Smooth muscle cell of the brain vasculature (primary cell): ENCODE data around the gene STARD7.
"Not testable (repeated sequence)": the region's sequence is repeated elsewhere in the genome, so short reads cannot be mapped to it uniquely, and the experiment has no call there.

ENCODE experiments used
- DNase-seq: peaks from one replicate; pipeline ENCODE4 v3.0.0-alpha.2; 2012; ENCODE audit warnings: low read depth, low spot score

Gene STARD7

DNA sequence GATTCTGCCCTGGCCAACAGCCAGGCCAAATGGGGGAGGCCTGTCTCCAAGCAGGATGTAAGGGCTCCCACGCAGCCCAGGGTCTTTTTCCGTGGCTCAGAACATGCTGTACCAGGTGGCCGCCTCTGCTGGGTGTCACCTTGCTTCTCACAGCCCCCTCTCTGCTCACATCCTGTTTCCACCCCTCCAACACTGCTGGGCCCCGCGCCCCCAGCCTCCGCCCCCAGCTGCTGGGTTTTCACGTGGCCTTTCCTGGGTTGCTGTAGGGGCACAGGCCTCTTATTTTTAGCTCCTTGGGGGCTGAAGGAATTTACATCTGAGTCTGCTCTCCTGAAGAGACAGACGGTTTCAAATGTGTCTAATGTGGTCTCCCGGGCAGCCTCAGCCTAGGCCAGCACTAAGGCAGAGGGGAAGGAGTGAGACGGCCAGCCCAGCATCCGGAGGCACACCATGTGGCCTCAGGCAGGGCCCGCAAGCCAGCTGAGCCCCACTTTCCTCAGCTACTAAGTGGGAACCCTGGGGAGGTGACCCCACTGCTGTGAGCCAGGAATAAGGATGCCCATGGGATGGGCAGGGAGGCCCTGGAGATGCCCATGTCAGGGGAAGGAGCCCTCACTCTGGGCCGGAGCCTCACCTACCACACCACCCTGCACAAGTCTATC is 44.7 kb downstream of the STARD7 start:
- DNase-seq: no peak

DNA sequence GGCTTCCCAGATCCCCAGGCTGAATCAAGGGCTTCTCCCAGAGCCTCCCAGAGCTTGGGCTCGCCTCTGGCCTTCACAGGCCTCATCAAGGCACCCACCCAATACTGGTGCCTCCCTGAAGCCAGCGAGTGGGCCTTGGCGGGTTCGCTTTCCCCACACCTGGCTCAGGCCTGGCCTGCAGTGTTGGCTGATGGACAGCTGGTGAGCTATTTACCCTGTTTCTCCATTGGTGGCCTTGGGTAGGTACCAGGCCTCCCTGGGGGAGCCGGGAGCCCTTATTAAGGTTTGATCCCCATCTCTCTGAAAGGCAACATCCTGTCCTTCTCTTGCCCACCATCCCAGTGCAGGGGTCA is 45.2 kb downstream of the STARD7 start:
- no peak for DNase-seq

DNA sequence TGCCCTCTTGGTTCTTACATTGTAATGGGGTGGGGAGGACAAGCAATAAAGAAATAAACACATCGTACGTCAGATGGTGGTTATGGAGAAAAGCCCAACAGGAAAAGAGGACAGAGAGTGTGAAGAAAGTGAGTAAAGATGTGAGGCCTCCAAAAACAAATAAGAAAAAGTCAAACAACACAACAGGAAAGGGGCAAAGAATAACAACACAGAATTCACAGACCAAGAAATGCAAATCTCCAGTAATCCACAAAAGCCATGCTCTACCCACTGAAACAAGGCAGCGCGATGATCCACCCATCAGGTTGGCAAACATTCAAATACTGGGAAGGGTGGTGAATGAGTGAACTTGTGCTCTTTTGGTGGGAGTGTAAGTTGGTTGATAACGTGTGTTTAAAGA is 46.7 kb downstream of the STARD7 start:
- DNase-seq: no peak

DNA sequence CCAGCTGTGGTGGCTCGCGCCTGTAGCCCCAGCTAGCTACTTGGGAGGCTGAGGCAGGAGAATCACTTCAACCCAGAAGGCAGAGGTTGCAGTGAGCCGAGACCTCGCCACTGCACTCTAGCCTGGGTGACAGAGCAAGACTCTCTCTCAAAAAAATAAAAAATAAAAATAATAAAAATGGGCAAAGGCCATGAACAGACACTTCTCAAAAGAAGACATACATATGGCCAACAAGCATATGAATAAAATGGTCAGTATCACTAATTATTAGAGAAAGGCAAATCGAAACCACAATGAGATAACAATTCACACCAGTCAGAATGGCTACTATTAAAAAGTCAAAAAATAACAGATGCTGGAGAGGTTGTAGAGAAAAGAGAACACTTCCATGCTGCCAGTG is 48.3 kb downstream of the STARD7 start:
- DNase-seq: not testable (repeated sequence)

DNA sequence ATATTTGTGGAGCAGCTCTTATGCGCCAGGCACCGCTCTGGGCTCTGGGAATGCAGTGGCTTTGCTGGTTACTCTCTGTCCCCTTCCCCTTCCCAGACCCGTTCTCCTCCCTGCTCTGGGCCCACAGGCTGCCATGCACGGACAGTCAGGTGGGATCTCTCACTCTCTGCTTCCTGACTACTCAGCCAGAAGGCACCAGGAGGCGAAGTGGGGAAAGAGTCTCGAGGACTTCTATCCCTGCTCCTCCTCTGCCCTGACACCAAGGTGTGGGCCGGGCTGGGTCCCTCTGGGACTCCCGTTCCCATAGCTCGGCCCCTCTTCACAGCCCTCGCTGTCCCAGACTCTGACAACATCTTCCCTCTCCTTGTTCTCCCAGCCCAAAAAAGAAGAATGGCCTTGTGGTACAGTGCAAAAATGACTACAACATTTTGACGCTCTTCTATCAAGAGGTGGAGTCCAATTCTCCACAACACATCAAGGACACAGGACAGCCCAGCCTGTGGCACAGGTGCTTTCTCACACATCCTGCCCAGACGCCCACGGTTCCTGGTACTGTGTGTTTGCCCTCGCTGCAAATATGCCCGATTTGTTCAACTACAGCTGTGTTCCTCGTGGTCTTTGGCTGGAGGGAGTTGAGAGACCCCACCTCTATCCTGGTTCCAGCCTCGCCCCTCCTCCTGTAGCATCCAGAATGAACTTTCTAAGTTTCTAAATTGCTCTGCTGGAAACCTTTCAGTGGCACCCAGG is 49.4 kb downstream of the STARD7 start:
- DNase-seq: no peak

DNA sequence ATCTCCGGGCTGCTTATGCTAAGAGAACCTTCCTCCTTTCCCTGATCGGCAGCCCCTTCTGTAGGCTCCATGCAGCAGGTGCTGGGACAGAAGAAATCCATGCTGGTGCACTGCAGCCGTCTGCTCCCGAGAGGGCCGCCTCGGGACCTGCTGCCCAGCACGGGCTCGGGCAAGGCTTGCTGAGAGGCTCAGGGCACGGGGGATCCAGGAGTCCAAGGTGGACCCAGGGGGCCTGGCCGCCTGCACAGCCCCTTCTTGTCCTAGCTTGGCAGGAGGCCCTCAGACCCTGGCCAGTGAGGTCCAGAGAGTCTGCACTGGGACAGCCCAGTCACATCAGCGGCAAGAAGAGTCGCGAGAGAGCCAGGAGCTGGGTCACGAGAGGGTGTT is 50.1 kb downstream of the STARD7 start:
- no peak for DNase-seq

DNA sequence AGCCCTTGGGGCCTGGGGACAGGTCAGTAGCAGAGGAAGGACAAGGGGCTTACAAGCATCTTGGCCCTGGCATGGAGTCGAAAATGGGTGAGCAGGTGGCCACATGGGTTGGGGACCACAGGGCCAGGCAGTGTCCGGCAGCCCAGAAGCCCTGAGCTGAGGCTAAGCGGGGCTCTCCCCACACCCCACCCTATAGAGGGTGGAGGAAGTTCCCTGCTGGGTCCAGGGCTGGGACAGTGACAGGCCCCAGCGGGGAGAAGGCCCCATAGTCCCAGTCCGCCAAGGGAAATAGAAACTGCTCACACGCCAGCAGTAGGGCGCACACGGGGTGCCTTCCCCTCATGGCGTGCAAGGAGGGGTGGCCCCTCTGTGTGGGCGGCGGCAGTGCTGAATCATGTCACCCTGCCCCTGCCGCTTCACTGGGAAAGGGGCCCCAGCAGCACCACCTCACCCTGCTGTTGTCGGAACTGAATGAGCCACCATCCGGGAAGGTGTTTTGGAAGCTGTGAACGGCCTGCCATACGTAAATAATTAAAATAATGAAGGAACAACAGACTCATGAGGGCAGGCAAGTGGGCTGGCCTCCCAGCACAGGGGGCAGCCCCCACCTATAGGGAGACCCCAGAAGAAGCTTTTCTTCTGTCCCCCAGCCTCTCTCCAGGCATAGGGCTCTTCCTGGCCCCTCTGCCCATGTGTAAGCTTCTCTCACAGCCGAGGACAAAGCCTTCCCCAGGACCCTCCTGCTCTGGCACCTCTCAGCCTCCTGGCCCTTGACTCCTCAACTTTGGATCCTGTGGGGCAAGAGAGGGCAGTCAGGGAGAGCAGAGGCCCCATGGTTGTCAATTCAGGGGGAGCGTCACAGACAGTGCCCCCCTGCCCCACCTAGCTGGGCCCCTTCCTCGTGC is 50.7 kb downstream of the STARD7 start:
- no peak for DNase-seq

DNA sequence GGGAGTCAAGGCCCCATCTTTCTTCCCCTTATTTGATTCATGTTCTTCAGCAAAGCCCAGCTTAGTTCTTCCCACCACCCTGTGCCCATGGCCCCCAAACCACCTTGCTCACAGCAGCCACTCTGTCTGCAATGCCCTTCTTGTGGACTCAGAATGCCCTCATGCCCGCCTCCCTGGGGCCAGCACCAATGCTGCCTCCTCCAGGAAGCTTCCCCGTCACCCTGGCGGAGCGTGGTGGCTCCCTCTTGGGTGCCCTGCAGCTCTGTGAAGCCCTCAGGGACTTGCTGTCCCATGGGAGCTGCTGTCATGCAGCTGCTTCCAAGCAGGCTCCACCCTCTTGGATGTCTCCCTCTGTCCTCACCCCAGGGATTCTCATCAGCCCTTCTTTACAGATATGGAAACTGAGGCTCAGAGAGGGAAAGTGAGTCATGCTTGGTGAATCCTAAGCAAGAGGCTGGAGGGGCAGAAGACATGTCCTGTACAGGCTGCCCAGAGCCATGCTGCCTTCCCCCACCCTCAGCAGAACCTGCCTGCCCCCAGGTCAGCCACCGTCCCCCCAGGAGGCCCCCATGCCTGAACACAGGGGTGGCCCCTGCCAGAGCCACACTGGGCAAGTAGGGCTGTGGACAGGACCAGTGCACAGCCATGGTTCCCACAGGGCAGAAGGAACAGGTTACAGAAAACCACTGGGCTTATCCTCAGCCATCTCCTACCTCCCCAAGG is 51.5 kb downstream of the STARD7 start:
- no peak for DNase-seq

DNA sequence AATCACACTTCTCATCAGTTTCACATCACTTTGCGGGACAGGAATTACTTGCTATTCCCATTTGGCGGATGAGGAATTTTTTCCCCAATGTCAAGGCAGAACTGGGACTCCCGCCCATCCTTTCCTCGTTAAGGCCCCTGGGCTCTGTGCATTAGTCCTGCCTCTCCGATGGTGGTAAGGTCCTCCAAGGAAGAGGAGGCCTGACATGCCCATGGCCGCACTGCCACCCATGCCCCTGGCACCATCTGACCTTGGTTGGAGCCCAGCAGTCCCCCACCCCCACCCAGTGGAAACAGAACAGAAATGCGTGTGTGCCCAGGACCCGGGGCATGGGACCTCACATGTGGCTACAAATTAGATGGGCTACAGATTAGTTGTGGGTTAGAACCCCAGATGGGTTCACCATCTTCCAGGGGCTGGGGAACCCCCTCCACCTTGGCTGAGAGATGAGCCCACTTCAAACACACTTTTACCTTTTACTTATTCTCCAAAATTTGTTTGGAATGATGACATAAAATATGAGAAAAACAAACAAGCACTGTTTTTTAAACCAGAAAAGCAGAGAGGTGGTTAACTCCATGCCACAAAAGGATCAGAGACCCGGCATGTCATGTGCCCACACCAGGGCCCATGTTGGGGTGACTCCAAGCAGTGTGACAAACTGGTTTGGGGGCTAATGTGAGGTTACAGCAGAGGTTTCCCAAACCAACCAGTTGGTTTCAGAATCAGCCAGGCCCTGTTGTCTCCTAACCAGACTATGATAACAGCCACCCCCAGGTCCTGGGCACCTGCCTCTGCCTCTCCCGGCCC is 52.4 kb downstream of the STARD7 start:
- no peak for DNase-seq

DNA sequence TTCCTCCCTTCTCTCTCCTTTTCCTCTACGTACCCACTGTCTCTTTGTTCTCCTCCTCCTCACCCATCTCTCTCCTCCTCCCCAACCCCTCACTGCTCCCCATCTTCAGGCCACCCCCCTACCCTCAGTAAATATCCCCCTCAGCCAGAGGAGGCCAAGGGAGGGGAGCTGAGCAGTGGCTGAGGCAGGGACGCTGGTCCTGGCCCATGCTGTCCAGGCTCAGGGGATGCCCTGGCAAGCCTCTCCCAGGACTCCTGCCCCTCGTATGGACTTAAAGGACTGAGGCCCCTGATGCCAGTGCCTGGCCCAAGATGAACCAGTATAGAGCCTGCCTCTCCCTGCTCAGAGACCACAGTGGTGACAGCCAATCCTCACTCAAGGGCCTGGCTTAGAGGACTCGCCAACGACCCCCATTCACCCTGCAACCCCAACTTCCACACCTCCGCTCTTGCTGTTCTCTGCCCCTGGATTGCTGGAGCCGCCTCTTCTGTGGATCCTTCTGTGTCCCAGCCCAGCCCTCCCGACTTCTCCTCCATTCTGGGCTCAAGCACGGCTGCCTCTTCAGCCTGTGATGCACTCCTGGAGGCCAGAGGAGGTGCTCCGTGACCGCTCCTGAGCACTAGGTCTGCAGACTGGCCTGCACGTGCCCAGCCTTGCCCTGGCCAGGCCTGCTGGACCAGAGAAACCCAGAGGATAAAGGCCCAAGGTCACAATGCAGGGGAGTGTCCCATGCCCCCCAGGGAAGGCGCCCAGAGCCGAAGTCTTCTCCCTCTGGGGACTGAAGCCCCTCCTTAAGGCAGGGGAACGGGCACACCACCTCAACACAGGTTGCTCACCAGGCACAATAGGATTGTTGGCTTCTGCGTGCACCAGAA is 53.9 kb downstream of the STARD7 start:
- DNase-seq: no peak

DNA sequence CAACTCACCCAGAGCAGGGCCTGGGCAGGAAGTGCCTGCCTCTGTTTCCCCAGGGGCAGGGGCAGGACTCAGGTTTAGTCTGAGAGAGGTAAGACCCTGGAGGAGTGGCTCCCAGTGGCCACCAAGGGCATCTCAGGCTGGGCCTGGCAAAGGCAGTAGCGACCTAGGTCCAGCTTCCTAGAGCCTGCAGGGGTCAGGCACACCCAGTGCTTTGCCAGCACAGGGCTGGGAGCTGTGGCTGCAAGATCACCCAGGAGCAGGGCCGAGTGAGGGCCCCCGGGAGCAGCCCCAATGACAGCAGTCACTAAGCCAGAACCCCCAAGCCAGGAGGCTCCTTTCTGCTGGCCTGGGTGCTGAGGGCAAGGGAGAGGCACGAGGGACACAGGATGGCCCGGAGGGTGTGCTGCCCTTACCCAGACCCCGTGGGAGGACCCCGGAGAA is 54.6 kb downstream of the STARD7 start:
- DNase-seq: no peak

DNA sequence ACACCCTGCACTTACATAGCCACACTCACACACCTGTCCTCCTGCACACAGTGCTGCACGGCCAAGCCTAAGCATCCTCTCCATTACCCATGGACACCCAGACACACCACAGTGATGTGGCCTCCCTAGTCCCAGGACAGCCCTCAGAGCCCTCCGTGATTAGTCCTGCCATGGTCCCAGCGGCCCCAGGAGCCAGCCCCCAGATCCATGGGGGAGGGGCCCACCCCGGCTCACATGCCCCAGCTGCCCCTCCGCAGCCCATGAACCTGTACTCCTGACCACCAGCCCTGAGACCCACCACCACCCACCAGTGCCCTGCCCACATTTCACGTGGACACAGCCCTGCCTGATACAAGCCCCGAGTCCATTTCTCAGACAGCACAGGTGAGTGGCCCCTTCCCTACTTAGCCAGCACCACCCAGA is 55.3 kb downstream of the STARD7 start:
- DNase-seq: no peak

DNA sequence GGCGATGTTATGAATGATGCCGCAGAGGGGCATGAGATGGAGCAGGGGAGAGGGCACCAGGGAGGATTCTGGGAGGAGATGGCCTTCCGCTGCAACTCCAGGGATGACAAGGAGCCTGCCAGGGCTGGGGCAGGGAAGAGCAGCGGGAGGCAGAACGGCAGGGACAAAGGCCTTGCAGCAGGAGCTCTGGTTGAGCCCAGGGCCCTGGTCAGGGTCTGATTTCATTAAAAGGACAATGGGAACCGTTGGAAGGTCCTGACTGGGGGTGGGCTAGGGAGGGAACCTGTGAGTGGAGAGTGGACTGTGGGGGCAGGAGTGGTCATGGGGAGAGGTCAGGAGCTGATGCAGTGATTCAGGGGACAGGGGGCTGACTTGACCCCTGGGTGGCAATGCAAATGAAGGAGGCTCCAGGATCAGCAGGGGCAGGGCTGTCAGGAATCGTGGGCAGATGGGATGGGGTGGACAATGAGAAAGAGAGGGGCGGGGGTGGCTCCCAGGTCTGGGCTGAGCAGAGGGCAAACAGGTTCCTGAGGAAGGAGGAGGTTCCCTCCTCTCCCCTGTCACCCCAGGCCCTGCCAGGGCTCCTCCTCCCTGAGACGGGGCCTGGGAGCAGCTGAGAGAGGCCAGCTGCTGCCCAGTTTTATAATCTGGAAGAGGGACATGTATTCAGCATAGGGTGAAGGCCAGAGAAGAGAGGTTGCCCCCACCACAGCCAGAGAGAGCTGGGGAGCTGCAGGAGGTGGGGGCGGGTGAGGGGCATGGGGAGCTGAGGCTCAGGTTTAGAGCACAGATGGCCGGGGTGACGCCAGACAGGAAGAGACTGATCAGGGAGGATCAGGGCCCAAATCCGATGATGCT is 56.1 kb downstream of the STARD7 start:
- no peak for DNase-seq

DNA sequence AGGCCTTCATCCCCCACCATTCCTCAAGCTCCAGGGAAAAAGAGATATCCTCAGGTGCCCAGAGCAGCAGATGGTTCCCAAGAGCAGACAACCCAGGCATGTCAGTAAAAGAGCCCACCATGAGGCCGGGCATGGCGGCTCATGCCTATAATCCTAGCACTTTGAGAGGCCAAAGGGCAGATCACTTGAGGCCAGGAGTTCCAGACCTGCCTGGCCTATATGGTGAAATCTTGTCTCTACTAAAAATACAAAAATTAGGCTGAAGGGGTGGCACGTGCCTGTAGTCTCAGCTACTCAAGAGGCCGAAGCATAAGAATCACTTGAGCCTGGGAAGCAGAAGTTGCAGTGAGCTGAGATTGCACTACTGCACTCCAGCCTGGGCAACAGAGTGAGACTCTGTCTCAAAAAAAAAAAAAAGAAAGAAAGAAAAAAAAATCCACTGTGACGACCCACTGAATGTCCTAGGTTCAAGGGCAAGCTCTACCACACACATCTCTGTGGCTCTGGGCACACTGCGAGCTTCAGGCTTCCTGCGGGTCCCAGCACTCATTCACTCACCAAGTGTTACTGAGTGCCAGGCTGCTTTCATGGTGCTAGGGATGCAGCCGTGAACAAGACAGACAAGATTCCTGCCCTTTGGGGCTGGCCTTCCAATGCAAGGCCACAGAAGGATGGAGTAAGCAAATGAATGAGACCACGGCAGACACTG is 56.9 kb downstream of the STARD7 start:
- DNase-seq: no peak

DNA sequence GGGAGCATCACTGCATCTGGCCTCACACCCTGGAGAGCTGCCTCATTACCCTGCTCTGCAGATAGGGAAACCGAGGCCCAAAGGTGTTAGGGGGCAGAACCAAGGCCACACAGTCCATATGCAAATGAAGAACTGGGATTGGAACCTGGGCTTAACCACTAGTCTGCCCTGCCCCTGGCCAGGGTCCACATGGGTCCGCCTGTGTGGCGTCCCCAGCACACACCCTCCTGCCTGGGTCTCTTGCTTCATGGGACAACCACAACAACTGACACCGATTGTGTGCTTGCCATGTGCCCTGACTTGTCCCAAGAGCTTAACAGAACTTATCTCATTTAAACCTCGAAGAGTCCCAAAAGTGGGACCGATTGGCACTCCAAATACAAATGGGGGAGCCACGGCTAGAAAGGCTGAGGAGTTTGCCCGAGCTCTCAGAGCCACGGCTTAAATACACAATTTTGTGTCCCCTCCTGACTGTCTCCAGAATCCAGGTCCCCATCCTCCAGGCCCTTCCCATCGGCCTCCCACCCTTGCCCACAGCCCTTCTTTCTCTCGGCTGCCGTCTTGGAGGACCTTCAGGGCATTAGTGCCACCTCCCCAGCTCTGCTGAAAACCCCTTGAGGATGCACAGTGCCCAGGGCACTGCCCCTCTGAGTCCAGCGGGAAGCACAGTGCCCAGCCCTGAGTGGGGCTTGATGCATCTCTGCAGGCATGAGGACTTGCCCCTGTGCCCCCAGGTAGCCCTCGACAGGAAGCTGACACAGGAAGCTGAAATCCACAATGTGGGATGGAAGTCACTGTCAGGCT is 57.6 kb downstream of the STARD7 start:
- no peak for DNase-seq

DNA sequence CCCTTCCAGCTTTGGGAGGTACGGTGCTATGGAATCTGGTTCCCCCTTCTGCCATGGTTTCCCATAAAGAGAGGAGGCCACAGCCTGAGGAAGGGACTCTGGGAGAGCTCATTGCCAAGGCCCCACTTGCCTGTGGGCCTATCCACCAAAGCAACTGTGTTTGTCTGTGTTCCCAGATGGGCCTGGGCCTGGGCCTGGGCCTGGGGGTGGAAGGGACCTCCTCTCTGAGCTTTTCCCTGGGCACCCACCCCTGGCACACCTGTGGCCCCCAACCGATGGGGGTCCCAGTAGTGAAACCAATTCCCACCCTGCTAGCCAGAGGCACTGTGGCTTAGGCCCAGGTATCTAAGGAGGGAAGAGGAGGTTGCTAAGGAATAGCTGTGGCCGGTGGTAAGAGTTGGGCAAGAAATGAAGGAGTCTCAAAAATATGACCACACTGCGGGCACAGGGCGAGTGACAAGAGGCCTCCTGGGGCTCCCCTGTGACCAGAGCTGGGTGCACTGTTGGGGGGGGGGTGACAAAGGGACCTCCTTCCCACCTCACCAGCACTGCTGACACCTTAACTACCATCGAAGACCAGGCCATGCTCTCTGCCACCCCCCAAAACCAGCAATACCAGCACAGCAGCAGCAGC is 58.5 kb downstream of the STARD7 start:
- no peak for DNase-seq
